Measurements from ENCODE around the gene PLXNA4. TPM values are rescaled to one million over a fixed set of nuclear protein-coding genes. Genes with fewer than 3 reads are reported as not detected.

The PLXNA4 gene
- total and polyA plus RNA-seq, 8 donors, result 0.19 to 1.6 (median 0.47) TPM

DNA sequence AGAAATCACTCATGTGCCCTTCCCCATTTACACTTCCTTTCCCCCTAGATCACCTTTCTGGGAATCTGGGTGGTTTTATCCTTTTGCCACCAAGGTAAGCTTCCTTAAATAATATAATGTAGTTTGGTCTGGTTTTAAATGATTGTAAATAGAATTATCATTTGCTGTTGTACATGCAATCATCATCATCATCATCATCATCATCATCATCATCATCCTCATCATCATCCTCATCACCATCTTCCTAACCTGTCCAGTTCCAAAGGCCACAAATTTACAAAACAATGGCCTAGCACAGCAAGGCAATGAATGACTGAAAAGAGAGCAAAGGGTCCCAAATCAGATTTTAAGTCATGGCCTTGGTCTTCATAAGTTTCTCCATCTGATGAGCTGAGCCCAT, 329.7 kb downstream of the PLXNA4 start:
- H3K9me3 ChIP-seq, result no peaks in the 10 kb centered on the region
- H3K36me3 ChIP-seq, result no peaks in the 10 kb centered on the region
- H3K27ac ChIP-seq, result no peak overlapping the region
- FAIRE-seq (no peak), ATAC-seq (no peak), DNase-seq (no peak)
- intact Hi-C loops (cut with DNase I), result no loop called here
- H3K4me3 ChIP-seq, result no peak overlapping the region
- TF ChIP-seq, protein P1, sequence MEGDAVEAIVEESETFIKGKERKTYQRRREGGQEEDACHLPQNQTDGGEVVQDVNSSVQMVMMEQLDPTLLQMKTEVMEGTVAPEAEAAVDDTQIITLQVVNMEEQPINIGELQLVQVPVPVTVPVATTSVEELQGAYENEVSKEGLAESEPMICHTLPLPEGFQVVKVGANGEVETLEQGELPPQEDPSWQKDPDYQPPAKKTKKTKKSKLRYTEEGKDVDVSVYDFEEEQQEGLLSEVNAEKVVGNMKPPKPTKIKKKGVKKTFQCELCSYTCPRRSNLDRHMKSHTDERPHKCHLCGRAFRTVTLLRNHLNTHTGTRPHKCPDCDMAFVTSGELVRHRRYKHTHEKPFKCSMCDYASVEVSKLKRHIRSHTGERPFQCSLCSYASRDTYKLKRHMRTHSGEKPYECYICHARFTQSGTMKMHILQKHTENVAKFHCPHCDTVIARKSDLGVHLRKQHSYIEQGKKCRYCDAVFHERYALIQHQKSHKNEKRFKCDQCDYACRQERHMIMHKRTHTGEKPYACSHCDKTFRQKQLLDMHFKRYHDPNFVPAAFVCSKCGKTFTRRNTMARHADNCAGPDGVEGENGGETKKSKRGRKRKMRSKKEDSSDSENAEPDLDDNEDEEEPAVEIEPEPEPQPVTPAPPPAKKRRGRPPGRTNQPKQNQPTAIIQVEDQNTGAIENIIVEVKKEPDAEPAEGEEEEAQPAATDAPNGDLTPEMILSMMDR (IDR thresholded peaks at IDR 0.05), result no peak
- H3K27me3 ChIP-seq, result no peaks in the 10 kb centered on the region
- H3K4me1 ChIP-seq, result peaks cover 6 to 17% (median 15%) of the 10 kb centered on the region in 3 donors

DNA sequence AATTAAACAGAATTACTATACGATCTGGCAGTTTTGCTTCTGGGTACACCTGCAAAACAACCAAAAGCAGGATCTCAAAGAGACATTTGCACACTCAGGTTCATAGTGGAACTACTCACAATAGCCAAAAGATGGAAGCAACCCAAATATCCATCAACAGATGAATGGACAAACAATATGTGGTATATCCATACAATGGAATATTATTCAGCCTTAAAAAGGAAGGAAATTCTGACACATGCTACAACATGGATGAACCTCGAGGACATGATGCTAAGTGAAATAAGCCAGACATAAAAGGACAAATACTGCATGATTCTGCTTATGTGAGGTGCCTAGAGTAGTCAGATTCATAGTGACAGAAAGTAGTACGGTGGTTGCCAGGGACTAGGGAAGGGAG, 330.7 kb downstream of the PLXNA4 start:
- FAIRE-seq, result no peak
- Histone ChIP-seq H3K27me3 (no peaks in the 10 kb centered on the region), H3K36me3 (no peaks in the 10 kb centered on the region), H3K9me3 (no peaks in the 10 kb centered on the region), H3K4me3 (no peak overlapping the region), H3K27ac (no peak overlapping the region), H3K4me1 (peaks cover 2 to 13% (median 11%) of the 10 kb centered on the region in 3 donors)
- no peak for DNase-seq
- TF ChIP-seq, protein P1 (IDR thresholded peaks at IDR 0.05), result no peak
- 81 to 86% methylated on average over 3 of the region's 3 CpGs for WGBS, 2 donors
- intact Hi-C loops (cut with DNase I), result no loop called here
- no peak for ATAC-seq

DNA sequence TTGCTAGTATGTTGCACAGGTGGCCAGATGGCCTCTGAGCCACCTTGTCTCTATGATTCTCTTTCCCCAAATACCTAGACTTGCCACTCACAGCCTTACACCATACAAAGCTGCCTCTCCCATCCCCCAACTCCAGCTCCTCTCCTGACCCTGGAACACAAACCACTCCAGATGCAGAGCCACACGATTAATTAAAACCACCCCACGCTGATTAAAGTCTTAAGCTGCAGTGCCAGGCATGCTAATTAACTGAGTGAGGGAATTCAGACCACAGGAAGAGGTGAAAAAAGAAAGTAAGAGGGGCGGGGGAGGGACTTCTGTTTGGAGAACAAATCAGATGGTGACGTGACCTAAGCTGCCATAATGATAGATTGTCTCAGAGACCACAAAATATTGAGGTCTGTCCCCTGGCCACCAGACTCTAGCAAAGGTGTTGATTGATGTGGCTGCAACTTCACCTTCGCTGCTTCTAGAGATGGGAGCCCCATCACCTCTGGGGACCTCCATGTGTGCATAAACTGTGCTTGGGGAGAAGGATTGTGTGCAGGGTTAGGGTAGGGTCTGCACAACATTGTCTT, 331.3 kb downstream of the PLXNA4 start:
- intact Hi-C loops (cut with DNase I), result no loop called here
- FAIRE-seq, result no peak

DNA sequence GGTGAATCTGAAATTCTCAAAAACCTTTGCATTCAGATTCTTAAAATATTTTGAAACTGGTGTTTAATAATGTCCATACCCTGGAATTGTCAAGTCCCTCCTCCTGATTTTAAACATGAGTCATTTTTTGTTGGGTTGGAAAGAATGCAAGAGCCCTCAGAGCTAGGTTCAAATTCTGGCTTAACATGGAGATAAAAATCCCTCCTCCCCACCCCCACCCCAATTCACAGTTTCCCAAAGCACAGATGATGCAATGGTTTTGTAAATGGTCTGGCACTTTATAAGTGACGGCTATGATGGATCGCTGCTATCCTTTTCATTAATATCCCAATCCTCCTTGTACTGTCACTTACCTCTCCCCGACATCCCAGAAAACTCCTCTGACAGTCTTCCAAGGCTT, 332.8 kb downstream of the PLXNA4 start:
- no peak for FAIRE-seq
- Histone ChIP-seq H3K27ac (no peak overlapping the region), H3K9me3 (no peaks in the 10 kb centered on the region), H3K27me3 (no peaks in the 10 kb centered on the region), H3K36me3 (no peaks in the 10 kb centered on the region), H3K4me3 (no peak overlapping the region), H3K4me1 (no peaks in the 10 kb centered on the region)
- TF ChIP-seq, protein P1 (IDR thresholded peaks at IDR 0.05), result no peak
- intact Hi-C loops (cut with DNase I), result no loop called here
- ATAC-seq, result no peak
- WGBS, 2 donors, result 93 to 94% methylated on average over 3 of the region's 3 CpGs
- no peak for DNase-seq

More for the DNA sequence above, 331.3 kb downstream of the PLXNA4 start:
- Histone ChIP-seq H3K27me3 (no peaks in the 10 kb centered on the region), H3K27ac (no peak overlapping the region), H3K36me3 (no peaks in the 10 kb centered on the region), H3K4me1 (peaks cover 0 to 7% (median 6%) of the 10 kb centered on the region in 3 donors), H3K9me3 (no peaks in the 10 kb centered on the region), H3K4me3 (no peak overlapping the region)
- TF ChIP-seq, protein P1 (IDR thresholded peaks at IDR 0.05), result no peak
- ATAC-seq, result no peak
- WGBS, 2 donors, result 89 to 92% methylated on average over 5 of the region's 5 CpGs
- no peak for DNase-seq

DNA sequence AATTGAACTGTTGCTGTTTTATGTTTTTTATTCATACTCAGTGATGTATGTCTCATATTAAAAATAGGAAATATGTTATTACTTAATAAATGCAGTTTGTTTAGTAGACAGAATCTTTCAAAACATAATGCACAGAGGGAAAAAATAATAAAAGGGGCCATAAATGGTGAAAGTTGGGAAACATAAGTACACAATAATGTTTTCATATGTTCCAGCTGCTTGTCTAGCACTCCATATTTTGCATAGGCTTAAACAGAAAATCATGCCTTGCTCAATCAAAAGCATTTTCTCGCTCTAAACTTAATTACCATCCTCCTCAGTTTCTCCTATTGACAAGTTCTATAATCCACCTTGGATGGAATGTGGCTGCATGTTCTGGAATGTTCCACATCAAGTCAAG, 333.2 kb downstream of the PLXNA4 start:
- FAIRE-seq, result no peak
- DNase-seq, result no peak
- intact Hi-C loops (cut with DNase I), result no loop called here
- Histone ChIP-seq H3K4me1 (no peaks in the 10 kb centered on the region), H3K27me3 (no peaks in the 10 kb centered on the region), H3K36me3 (no peaks in the 10 kb centered on the region), H3K4me3 (no peak overlapping the region), H3K27ac (no peak overlapping the region), H3K9me3 (no peaks in the 10 kb centered on the region)
- 89 to 92% methylated on average over 1 of the region's 1 CpG for WGBS, 2 donors
- ATAC-seq, result no peak
- TF ChIP-seq, protein P1 (IDR thresholded peaks at IDR 0.05), result no peak

Measured in pancreas (tissue), 10 donors.